Keratinocyte (primary cell): ENCODE results near the gene RXRA. TPM values are rescaled to one million over a fixed set of nuclear protein-coding genes. Genes with fewer than 3 reads are reported as not detected.

Experiments
- DNase-seq: peaks from one replicate; pipeline ENCODE4 v3.0.0-alpha.2; 2011; ENCODE audit warnings: low read depth, missing footprints, low spot score
- FAIRE-seq: peaks from 2 replicates; lab custom pipeline; 2011; peaks lifted over from hg19 to GRCh38; lab: Jason Lieb, UNC
- H2AFZ ChIP-seq: 2 replicates; pipeline ENCODE4 v1.6.0; 2012; ENCODE audit warnings: low read length, control low read depth, inconsistent platforms; ENCODE audit not compliant: control insufficient read depth
- H3K27ac ChIP-seq: 2 replicates; pipeline ENCODE4 v1.5.1; 2011; ENCODE audit warnings: low read length; ENCODE audit not compliant: control insufficient read depth, insufficient read depth
- H3K27me3 ChIP-seq: 3 replicates; pipeline ENCODE4 v1.6.0; 2011; ENCODE audit warnings: low read length; ENCODE audit not compliant: control insufficient read depth, insufficient read depth; ENCODE audit errors: extremely low read depth
- H3K36me3 ChIP-seq, 2 experiments: 2 replicates in 1 of 2; 3 replicates in 1 of 2; pipeline ENCODE4 v1.5.1; 2011; ENCODE audit warnings: low read length in 2 of 2, mild to moderate bottlenecking in 1 of 2; ENCODE audit not compliant: control insufficient read depth in 2 of 2, insufficient read depth in 2 of 2; ENCODE audit errors: extremely low read depth in 1 of 2
- H3K4me1 ChIP-seq: 3 replicates; pipeline ENCODE4 v1.5.1; 2011; ENCODE audit warnings: low read length; ENCODE audit not compliant: control insufficient read depth, insufficient read depth; ENCODE audit errors: extremely low read depth
- H3K4me2 ChIP-seq: 3 replicates; pipeline ENCODE4 v1.6.0; 2011; ENCODE audit warnings: low read depth, low read length; ENCODE audit not compliant: control insufficient read depth, insufficient read depth; ENCODE audit errors: extremely low read depth
- H3K4me3 ChIP-seq, 3 experiments: fragments of 200-600 bp in 1 of 3; sonication (generic) in 1 of 3; 2 replicates in 2 of 3; 3 replicates in 1 of 3; pipeline ENCODE4 v1.5.1; 2011 to 2016; ENCODE audit warnings: low read length in 3 of 3, mild to moderate bottlenecking in 3 of 3, control low read depth in 2 of 3, inconsistent platforms in 1 of 3, low read depth in 1 of 3, mixed read lengths in 1 of 3, mixed run types in 1 of 3, moderate library complexity in 1 of 3; ENCODE audit not compliant: control insufficient read depth in 2 of 3, insufficient read depth in 2 of 3; ENCODE audit errors: extremely low read depth in 1 of 3
- H3K79me2 ChIP-seq: 2 replicates; pipeline ENCODE4 v1.6.0; 2012; ENCODE audit warnings: low read length; ENCODE audit not compliant: control insufficient read depth, insufficient read depth
- H3K9ac ChIP-seq: 3 replicates; pipeline ENCODE4 v1.6.0; 2011; ENCODE audit warnings: low read length; ENCODE audit not compliant: control insufficient read depth, insufficient read depth; ENCODE audit errors: extremely low read depth
- H3K9me1 ChIP-seq: 3 replicates; pipeline ENCODE4 v1.6.0; 2011; ENCODE audit warnings: low read length; ENCODE audit not compliant: control insufficient read depth, insufficient read depth; ENCODE audit errors: extremely low read depth
- H3K9me3 ChIP-seq: 2 replicates; pipeline ENCODE4 v1.5.1; 2012; ENCODE audit warnings: low read depth, low read length; ENCODE audit not compliant: control insufficient read depth
- H4K20me1 ChIP-seq: 3 replicates; pipeline ENCODE4 v1.6.0; 2011; ENCODE audit warnings: low read length; ENCODE audit not compliant: control insufficient read depth, insufficient read depth; ENCODE audit errors: extremely low read depth
- EZH2 ChIP-seq: IDR thresholded peaks from one replicate; pipeline ENCODE4 v1.6.1; 2012; ENCODE audit warnings: inconsistent platforms, mild to moderate bottlenecking, low read length, moderate library complexity
- dilution Hi-C: fragments of 300-500 bp; cut with MboI; formaldehyde crosslinking; loops from one replicate; pipeline ENCODE4 v1.7.0; 2020; ENCODE audit warnings: low sequenced_read_pairs; ENCODE audit not compliant: extremely low pct_ligation_motif_present
- polyA plus RNA-seq, 5 experiments: library from polyadenylated mRNA; depleted of rRNA in 3 of 5; stranded (reverse) in 3 of 5; stranded (forward) in 1 of 5; unstranded in 1 of 5; fragments of >200 nt; gene quantifications; 1 replicate in 1 of 5; 2 replicates in 3 of 5; 3 replicates in 1 of 5; pipeline versions ENCODE4 v1.2.1 to v1.2.3, GENCODE V29; 2011 to 2012; ENCODE audit warnings: missing spikeins in 2 of 5, low read depth in 1 of 5, low replicate concordance in 1 of 5
- TF ChIP-seq, protein P1 (sequence below), 3 experiments: IDR thresholded peaks in 1 of 3; conservative IDR thresholded peaks in 1 of 3; optimal IDR thresholded peaks in 1 of 3; 2 replicates in 2 of 3; 3 replicates in 1 of 3; pipeline versions ENCODE3 to v1.5.1; 2011; ENCODE audit warnings: low read length in 3 of 3, mild to moderate bottlenecking in 3 of 3, moderate library complexity in 2 of 3, control low read depth in 1 of 3, inconsistent platforms in 1 of 3; ENCODE audit not compliant: insufficient read depth in 2 of 3; ENCODE audit errors: extremely low read depth in 1 of 3

Gene RXRA
- polyA plus RNA-seq, 1 donor (not counting 4 experiments of a cell fraction or from before 2014, with no cell fraction given): 9.7 TPM

DNA sequence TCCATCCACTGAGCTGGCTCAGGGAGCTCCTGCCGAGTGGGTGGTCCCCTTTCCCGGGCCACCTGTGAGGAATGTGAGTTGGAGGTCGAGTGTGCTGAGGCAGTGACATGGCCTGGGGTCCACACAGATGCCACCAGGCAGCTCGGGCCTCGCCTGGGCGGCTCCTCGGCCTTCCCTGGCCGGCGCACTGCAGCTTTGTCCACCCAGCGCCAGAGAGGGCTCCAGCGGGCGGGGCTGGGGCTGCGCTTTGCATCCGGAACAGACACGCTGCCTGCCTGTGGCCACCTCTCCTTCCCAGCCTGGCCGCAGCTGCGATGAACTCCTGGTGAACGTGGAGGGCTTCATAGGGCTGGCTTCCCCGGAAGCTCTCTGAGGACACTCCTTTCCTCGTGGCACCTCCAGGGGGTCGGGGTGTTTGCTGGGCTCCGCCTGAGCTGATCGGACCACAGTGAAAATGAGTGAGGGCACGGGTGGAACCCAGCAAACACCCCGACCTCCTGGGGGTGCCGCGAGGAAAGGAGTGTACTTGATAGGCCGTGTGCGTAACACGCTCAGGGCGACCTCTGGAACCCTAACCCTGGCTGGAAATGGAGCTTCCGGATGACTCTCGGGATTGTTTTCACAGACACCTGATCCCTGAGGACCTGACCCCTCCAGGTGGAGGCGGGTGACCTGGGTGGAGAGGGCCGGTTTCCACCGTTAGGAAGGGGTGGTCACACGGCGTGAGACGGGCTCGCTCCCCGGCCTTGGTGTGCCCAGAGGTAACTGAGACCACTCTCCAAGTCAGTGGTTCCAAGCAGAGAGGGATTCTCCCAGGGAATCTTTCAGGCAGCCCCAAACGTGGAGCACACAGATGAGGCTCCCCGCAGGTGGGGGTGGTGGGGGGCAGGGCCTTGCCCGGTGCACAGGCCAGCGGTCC lies 31.8 kb upstream of the RXRA start:
- Histone ChIP-seq H3K9ac (no peak overlapping the region), H3K36me3 (no peaks in the 10 kb centered on the region), H3K27me3 (peaks cover 53% of the 10 kb centered on the region), H3K9me1 (no peaks in the 10 kb centered on the region), H3K4me2 (peak overlapping the region; percentile 16), H3K79me2 (no peaks in the 10 kb centered on the region), H4K20me1 (no peaks in the 10 kb centered on the region), H3K4me1 (no peaks in the 10 kb centered on the region), H3K9me3 (no peaks in the 10 kb centered on the region), H2AFZ (no peak overlapping the region), H3K4me3 (no peak overlapping the region), H3K27ac (no peak overlapping the region)
- no peak for DNase-seq
- FAIRE-seq: no peak
- dilution Hi-C loops: no loop called here
- TF ChIP-seq, protein P1, sequence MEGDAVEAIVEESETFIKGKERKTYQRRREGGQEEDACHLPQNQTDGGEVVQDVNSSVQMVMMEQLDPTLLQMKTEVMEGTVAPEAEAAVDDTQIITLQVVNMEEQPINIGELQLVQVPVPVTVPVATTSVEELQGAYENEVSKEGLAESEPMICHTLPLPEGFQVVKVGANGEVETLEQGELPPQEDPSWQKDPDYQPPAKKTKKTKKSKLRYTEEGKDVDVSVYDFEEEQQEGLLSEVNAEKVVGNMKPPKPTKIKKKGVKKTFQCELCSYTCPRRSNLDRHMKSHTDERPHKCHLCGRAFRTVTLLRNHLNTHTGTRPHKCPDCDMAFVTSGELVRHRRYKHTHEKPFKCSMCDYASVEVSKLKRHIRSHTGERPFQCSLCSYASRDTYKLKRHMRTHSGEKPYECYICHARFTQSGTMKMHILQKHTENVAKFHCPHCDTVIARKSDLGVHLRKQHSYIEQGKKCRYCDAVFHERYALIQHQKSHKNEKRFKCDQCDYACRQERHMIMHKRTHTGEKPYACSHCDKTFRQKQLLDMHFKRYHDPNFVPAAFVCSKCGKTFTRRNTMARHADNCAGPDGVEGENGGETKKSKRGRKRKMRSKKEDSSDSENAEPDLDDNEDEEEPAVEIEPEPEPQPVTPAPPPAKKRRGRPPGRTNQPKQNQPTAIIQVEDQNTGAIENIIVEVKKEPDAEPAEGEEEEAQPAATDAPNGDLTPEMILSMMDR (optimal IDR thresholded peaks at IDR 0.05 in 1 of 3, IDR thresholded peaks at IDR 0.05 in 1 of 3, conservative IDR thresholded peaks at IDR 0.05 in 1 of 3; ENCODE audit: extremely low read depth in 1 of 3, insufficient read depth in 2 of 3, low read length in 3 of 3): no peak
- TF ChIP-seq EZH2: no peak

DNA sequence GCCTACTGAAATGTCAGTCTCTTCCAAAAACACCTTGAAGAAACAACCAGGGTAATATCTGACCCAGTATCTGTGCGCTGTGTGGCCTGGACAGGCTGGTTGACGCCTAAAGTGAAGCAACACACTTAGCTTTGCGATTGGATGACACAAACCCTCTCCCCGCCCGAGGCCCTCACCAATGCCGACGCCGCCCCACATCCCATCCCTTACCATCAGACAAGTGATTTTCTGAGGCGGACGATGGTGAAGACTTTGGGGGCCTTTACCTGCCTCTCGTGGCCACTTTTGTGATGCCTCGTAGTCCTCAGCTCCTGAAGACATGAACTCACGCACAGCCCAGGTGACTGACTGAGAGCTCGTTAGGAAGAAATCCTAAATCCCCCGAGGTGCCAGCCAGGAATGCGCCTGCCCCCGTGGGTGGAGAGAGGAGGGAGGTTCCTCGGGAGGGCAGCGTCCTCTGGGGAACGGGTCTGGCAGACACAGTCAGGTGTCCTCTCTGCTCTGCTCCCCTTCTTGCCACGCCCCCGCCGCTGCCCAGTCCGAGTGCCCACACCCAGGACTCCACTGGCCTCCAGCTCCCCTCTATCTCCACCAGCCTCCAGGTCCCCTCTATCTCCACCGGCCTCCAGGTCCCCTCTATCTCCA lies 31.0 kb upstream of the RXRA start:
- H3K36me3 ChIP-seq: no peaks in the 10 kb centered on the region
- H3K4me1 ChIP-seq: no peaks in the 10 kb centered on the region
- H3K27me3 ChIP-seq: peaks cover 49% of the 10 kb centered on the region
- no peak overlapping the region for H3K4me3 ChIP-seq
- H4K20me1 ChIP-seq: no peaks in the 10 kb centered on the region
- no peak overlapping the region for H3K9ac ChIP-seq
- H3K9me1 ChIP-seq: no peaks in the 10 kb centered on the region
- H3K27ac ChIP-seq: no peak overlapping the region
- TF ChIP-seq, protein P1 (optimal IDR thresholded peaks at IDR 0.05 in 1 of 3, IDR thresholded peaks at IDR 0.05 in 1 of 3, conservative IDR thresholded peaks at IDR 0.05 in 1 of 3; ENCODE audit: extremely low read depth in 1 of 3, insufficient read depth in 2 of 3, low read length in 3 of 3): no peak
- TF ChIP-seq EZH2: peak; percentile 43
- no peaks in the 10 kb centered on the region for H3K79me2 ChIP-seq
- no peaks in the 10 kb centered on the region for H3K9me3 ChIP-seq
- H3K4me2 ChIP-seq: no peak overlapping the region
- peak; percentile 23 for FAIRE-seq
- dilution Hi-C loops: no loop called here
- DNase-seq: no peak
- H2AFZ ChIP-seq: no peak overlapping the region
